Measurements from ENCODE around the gene CACNB1.

DNA sequence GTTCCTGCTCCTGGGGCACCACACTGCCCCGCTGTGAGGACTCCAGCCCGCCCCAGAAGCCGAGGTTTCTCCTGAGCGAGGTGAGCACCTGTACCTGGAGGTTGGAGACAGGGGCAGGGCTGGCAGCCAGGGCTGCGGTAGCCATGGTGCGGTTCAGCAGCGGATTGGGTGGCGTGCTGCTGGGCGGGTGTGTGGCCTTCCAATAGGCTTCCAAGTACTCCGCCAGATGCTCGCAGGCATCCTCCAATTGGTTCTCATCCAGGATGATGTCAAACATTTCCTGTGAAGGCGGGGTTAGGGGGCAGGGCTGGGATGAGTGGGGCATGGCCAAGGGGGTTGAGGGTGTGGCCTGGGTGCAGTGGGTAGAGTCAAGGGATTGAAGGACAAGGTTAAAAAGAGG, 20.2 kb downstream of the CACNB1 start:
- TF ChIP-seq EP300 (IDR thresholded peaks at IDR 0.05), result no peak
- TF ChIP-seq, protein P1, sequence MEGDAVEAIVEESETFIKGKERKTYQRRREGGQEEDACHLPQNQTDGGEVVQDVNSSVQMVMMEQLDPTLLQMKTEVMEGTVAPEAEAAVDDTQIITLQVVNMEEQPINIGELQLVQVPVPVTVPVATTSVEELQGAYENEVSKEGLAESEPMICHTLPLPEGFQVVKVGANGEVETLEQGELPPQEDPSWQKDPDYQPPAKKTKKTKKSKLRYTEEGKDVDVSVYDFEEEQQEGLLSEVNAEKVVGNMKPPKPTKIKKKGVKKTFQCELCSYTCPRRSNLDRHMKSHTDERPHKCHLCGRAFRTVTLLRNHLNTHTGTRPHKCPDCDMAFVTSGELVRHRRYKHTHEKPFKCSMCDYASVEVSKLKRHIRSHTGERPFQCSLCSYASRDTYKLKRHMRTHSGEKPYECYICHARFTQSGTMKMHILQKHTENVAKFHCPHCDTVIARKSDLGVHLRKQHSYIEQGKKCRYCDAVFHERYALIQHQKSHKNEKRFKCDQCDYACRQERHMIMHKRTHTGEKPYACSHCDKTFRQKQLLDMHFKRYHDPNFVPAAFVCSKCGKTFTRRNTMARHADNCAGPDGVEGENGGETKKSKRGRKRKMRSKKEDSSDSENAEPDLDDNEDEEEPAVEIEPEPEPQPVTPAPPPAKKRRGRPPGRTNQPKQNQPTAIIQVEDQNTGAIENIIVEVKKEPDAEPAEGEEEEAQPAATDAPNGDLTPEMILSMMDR (IDR thresholded peaks at IDR 0.05), result no peak

Data from gastroesophageal sphincter (tissue), 3 donors.